Neural cell (in vitro differentiated cells): ENCODE results near the gene LEF1. TPM values are rescaled to one million over a fixed set of nuclear protein-coding genes. Genes with fewer than 3 reads are reported as not detected.

Experiments
- H2AFZ ChIP-seq: fragments of 200-600, 300-800 bp; sonication (generic), shearing (Covaris generic); 2 replicates; pipeline ENCODE4 v1.6.0; 2014; ENCODE audit warnings: low read depth, mild to moderate bottlenecking, antibody characterized with exemption, low read length, moderate library complexity
- H3F3A ChIP-seq: fragments of 200-600 bp; shearing (Covaris generic); 2 replicates; pipeline ENCODE4 v1.6.1; 2016; ENCODE audit warnings: mild to moderate bottlenecking, moderate library complexity, mixed read lengths, antibody characterized with exemption, low read length; ENCODE audit not compliant: insufficient read depth, poor library complexity, severe bottlenecking
- H3K27ac ChIP-seq: fragments of 200-600, 300-800 bp; sonication (generic), shearing (Covaris generic); 2 replicates; pipeline ENCODE4 v1.5.1; 2014; ENCODE audit warnings: mild to moderate bottlenecking, low read length, moderate library complexity
- H3K27me3 ChIP-seq: fragments of 300-800, 200-600 bp; sonication (generic), shearing (Covaris generic); 2 replicates; pipeline ENCODE4 v1.6.0; 2014; ENCODE audit warnings: mild to moderate bottlenecking, low read depth, low read length, moderate library complexity; ENCODE audit not compliant: insufficient read depth
- H3K36me3 ChIP-seq: fragments of 300-800, 200-600 bp; sonication (generic), shearing (Covaris generic); 2 replicates; pipeline ENCODE4 v1.5.1; 2014; ENCODE audit warnings: mild to moderate bottlenecking, antibody characterized with exemption, low read length, moderate library complexity; ENCODE audit not compliant: insufficient read depth
- H3K4me2 ChIP-seq: fragments of 300-800, 200-600 bp; sonication (generic), shearing (Covaris generic); 2 replicates; pipeline ENCODE4 v1.6.0; 2014; ENCODE audit warnings: mild to moderate bottlenecking, low read length
- H3K4me3 ChIP-seq: fragments of 300-800, 200-600 bp; sonication (generic), shearing (Covaris generic); 2 replicates; pipeline ENCODE4 v1.5.1; 2014; ENCODE audit warnings: mild to moderate bottlenecking, low read length, moderate library complexity
- H3K79me2 ChIP-seq: fragments of 200-600 bp; shearing (Covaris generic); replicated peaks from 2 replicates; pipeline ENCODE4 v1.6.0; 2014; ENCODE audit warnings: mild to moderate bottlenecking, low read length, moderate library complexity; ENCODE audit not compliant: insufficient read depth
- H3K9ac ChIP-seq: fragments of 300-800, 200-600 bp; sonication (generic), shearing (Covaris generic); 2 replicates; pipeline ENCODE4 v1.6.1; 2016; ENCODE audit warnings: mild to moderate bottlenecking, low read length, mixed read lengths
- H3K9me2 ChIP-seq: fragments of 200-600 bp; shearing (Covaris generic); 2 replicates; pipeline ENCODE4 v1.6.1; 2016; ENCODE audit warnings: mild to moderate bottlenecking, low read length, mixed read lengths; ENCODE audit not compliant: insufficient read depth
- H3K9me3 ChIP-seq: fragments of 200-600, 300-800 bp; sonication (generic), shearing (Covaris generic); 2 replicates; pipeline ENCODE4 v1.6.1; 2016; ENCODE audit warnings: mild to moderate bottlenecking, mixed run types, low read length, moderate library complexity, mixed read lengths
- H4K20me1 ChIP-seq: fragments of 200-600 bp; shearing (Covaris generic); 2 replicates; pipeline ENCODE4 v1.6.1; 2016; ENCODE audit warnings: mild to moderate bottlenecking, mixed run types; ENCODE audit not compliant: insufficient read depth
- EP300 ChIP-seq: fragments of 450-650 bp; conservative IDR thresholded peaks from 2 replicates; pipeline ENCODE4 v1.6.1; 2014; ENCODE audit warnings: antibody characterized with exemption, mild to moderate bottlenecking, moderate library complexity; ENCODE audit not compliant: poor library complexity, severe bottlenecking
- EZH2 ChIP-seq: fragments of 200-600, 300-800 bp; shearing (Covaris generic), sonication (generic); IDR thresholded peaks from 2 replicates; pipeline ENCODE4 v1.6.1; 2014; ENCODE audit warnings: antibody characterized with exemption, low read length, borderline replicate concordance, mild to moderate bottlenecking; ENCODE audit not compliant: insufficient read depth, poor library complexity, severe bottlenecking
- MXI1 ChIP-seq: fragments of 450-650 bp; conservative IDR thresholded peaks from 2 replicates; pipeline ENCODE4 v1.6.1; 2014; ENCODE audit warnings: antibody characterized with exemption, mild to moderate bottlenecking; ENCODE audit not compliant: poor library complexity, severe bottlenecking
- POLR2AphosphoS5 ChIP-seq: IDR thresholded peaks from 2 replicates; pipeline ENCODE4 v1.6.1; 2012
- RAD21 ChIP-seq: fragments of 450-650 bp; conservative IDR thresholded peaks from 2 replicates; pipeline ENCODE4 v1.6.1; 2014; ENCODE audit warnings: antibody characterized with exemption, mild to moderate bottlenecking, moderate library complexity
- SMC3 ChIP-seq: fragments of 450-650 bp; conservative IDR thresholded peaks from 2 replicates; pipeline ENCODE4 v1.6.1; 2014; ENCODE audit warnings: antibody characterized with exemption, mild to moderate bottlenecking, moderate library complexity; ENCODE audit not compliant: poor library complexity
- TAF1 ChIP-seq: IDR thresholded peaks from 2 replicates; pipeline ENCODE4 v1.6.1; 2012; ENCODE audit warnings: low read depth
- polyA plus RNA-seq: library from polyadenylated mRNA; depleted of rRNA; stranded (reverse); fragments of >200 nt; gene quantifications from 2 replicates; pipeline ENCODE4 v1.2.3, GENCODE V29; 2014
- TF ChIP-seq, protein P1 (sequence below): IDR thresholded peaks from 2 replicates; pipeline ENCODE4 v1.6.1; 2012; ENCODE audit warnings: borderline replicate concordance
- TF ChIP-seq, protein P2 (sequence below): fragments of 450-650 bp; IDR thresholded peaks from 2 replicates; pipeline ENCODE4 v1.5.1; 2014; ENCODE audit warnings: antibody characterized with exemption, mild to moderate bottlenecking, moderate library complexity; ENCODE audit not compliant: poor library complexity, severe bottlenecking

Gene LEF1
- polyA plus RNA-seq, 1 donor from 2014 or later, result 0.78 TPM

DNA sequence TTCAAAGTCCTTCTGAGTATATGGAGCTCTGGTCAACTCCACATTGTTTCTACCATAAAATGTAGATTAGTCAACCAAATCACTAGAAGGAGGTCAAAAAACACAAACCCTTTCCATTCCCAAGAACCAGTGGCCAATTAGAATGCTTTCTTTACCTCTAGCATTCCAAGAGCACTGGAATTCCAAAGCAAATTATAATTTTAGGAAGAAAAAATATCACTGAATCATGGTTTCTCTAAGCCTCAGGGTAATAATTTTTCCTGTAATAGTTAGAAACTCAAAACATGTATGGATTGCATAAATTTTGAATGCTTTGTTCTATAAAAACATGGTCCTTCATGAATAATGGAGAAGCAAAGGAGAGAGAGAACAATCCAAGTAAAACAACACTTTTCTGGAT lies 39.5 kb downstream of the LEF1 start:
- H3F3A ChIP-seq, result no peaks in the 10 kb centered on the region
- no peaks in the 10 kb centered on the region for H3K9me2 ChIP-seq
- no peak for TF ChIP-seq POLR2AphosphoS5
- TF ChIP-seq, protein P1, sequence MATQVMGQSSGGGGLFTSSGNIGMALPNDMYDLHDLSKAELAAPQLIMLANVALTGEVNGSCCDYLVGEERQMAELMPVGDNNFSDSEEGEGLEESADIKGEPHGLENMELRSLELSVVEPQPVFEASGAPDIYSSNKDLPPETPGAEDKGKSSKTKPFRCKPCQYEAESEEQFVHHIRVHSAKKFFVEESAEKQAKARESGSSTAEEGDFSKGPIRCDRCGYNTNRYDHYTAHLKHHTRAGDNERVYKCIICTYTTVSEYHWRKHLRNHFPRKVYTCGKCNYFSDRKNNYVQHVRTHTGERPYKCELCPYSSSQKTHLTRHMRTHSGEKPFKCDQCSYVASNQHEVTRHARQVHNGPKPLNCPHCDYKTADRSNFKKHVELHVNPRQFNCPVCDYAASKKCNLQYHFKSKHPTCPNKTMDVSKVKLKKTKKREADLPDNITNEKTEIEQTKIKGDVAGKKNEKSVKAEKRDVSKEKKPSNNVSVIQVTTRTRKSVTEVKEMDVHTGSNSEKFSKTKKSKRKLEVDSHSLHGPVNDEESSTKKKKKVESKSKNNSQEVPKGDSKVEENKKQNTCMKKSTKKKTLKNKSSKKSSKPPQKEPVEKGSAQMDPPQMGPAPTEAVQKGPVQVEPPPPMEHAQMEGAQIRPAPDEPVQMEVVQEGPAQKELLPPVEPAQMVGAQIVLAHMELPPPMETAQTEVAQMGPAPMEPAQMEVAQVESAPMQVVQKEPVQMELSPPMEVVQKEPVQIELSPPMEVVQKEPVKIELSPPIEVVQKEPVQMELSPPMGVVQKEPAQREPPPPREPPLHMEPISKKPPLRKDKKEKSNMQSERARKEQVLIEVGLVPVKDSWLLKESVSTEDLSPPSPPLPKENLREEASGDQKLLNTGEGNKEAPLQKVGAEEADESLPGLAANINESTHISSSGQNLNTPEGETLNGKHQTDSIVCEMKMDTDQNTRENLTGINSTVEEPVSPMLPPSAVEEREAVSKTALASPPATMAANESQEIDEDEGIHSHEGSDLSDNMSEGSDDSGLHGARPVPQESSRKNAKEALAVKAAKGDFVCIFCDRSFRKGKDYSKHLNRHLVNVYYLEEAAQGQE, result no peak
- no peak for TF ChIP-seq SMC3
- TF ChIP-seq RAD21, result no peak
- no peak for TF ChIP-seq TAF1
- no peak for TF ChIP-seq EP300
- TF ChIP-seq, protein P2, sequence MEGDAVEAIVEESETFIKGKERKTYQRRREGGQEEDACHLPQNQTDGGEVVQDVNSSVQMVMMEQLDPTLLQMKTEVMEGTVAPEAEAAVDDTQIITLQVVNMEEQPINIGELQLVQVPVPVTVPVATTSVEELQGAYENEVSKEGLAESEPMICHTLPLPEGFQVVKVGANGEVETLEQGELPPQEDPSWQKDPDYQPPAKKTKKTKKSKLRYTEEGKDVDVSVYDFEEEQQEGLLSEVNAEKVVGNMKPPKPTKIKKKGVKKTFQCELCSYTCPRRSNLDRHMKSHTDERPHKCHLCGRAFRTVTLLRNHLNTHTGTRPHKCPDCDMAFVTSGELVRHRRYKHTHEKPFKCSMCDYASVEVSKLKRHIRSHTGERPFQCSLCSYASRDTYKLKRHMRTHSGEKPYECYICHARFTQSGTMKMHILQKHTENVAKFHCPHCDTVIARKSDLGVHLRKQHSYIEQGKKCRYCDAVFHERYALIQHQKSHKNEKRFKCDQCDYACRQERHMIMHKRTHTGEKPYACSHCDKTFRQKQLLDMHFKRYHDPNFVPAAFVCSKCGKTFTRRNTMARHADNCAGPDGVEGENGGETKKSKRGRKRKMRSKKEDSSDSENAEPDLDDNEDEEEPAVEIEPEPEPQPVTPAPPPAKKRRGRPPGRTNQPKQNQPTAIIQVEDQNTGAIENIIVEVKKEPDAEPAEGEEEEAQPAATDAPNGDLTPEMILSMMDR, result no peak
- no peak for TF ChIP-seq EZH2
- no peak for TF ChIP-seq MXI1
- H3K4me2 ChIP-seq, result no peak overlapping the region
- H4K20me1 ChIP-seq, result no peaks in the 10 kb centered on the region
- H3K27me3 ChIP-seq, result no peaks in the 10 kb centered on the region
- H3K9me3 ChIP-seq, result no peaks in the 10 kb centered on the region
- H3K79me2 ChIP-seq, result no peaks in the 10 kb centered on the region
- no peak overlapping the region for H3K4me3 ChIP-seq
- H3K9ac ChIP-seq, result no peak overlapping the region
- no peak overlapping the region for H3K27ac ChIP-seq
- H3K36me3 ChIP-seq, result no peaks in the 10 kb centered on the region
- no peak overlapping the region for H2AFZ ChIP-seq

DNA sequence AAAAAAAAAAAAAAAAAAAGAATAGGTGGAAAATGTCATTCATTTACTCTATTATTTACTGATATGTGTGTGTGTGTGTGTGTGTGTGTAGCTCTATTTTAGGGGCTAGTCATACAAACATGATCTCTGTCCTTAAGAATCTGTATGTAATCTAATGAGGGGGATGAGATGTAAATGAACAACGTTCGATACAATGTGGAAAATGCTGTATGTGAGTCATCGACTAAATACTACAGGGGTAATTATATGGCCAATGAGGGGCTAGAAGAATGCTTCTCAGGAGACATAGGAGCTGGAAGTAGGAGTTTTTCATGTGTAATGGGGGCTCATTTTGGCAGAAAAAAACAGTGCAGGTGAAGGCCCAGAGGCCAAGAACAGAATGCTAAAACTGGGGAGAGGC lies 41.9 kb downstream of the LEF1 start:
- Histone ChIP-seq H3K27ac (no peak overlapping the region), H3K9ac (no peak overlapping the region), H4K20me1 (no peaks in the 10 kb centered on the region), H3K27me3 (no peaks in the 10 kb centered on the region), H3K79me2 (no peaks in the 10 kb centered on the region), H3F3A (no peaks in the 10 kb centered on the region), H3K9me3 (no peaks in the 10 kb centered on the region), H3K4me3 (no peak overlapping the region), H3K4me2 (no peak overlapping the region), H3K36me3 (no peaks in the 10 kb centered on the region), H2AFZ (no peak overlapping the region), H3K9me2 (no peaks in the 10 kb centered on the region)
- TF ChIP-seq EZH2 (no peak), SMC3 (no peak), RAD21 (no peak), MXI1 (no peak)
- TF ChIP-seq, protein P2, result no peak
- TF ChIP-seq, protein P1, result no peak
